Heart left ventricle (tissue), 13 donors: Measurements from ENCODE around the gene ZNF277.

Experiments
- CTCF ChIP-seq, 12 donors: fragments of 200-600 bp; sonication (generic) in 4 of 12; IDR thresholded peaks; one replicate each; pipeline versions ENCODE4 v1.5.0 to v1.8.0; 2018 to 2022; ENCODE audit warnings: antibody characterized with exemption in 12 of 12, mild to moderate bottlenecking in 5 of 12
- POLR2A ChIP-seq, 2 donors: fragments of 450-650 bp; IDR thresholded peaks; one replicate each; pipeline ENCODE4 v1.6.1; 2017; ENCODE audit warnings: antibody characterized with exemption in 2 of 2, mild to moderate bottlenecking in 2 of 2, moderate library complexity in 2 of 2
- donor health status: ischemic (EF 13 %, LVEDD 7.1; RV severe dilation, severe dysfunction).
- donor health status: DM: no; HTN: yes; CAD: no.
- donor health status: DM: no; HTN: no; CAD: no.
- donor health status: ischemic (EF 25% LVEDD 6.9; RV normal size, moderate dysfunction).
- donor health status: ischemic (EF 25% LVEDD 5.7; RV mildly dilated, moderate dysfunction).
- donor health status: ischemic (EF 35%, LVEDD 5.7; RV mildly dilated, moderate dysfunction).
- donor health status: nonischemic (EF 11% LVEDD 7.7; RV severe dilation, severe dysfunction).
- donor health status: DM: yes; HTN: yes; CAD: no.
- donor health status: PGD.
- donor health status: ischemic (EF 29% LVEDD 5.4; RV normal size, mild dysfunction).
- donor health status: nonischemic (EF 23%, LVEDD 6.1; RV moderate dilation, normal function).

DNA sequence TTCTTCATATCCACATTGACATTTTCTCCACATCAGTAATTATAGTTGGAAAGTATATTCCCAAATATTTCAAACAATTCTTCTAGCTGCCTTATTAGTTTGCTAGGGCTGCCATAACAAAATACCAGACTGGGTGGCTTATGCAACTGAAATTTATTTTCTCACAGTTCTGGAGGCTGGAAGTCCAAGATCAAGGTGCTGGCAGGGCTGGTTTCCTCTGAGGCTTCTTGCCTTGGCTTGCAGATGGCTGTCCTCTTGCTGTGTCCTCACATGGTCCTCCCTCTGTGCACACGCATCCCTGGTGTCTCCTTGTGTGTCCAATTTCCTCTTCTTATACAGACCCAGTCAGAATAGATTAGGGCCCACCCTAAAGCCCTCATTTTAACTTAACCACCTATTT is 34.8 kb upstream of the ZNF277 start:
- TF ChIP-seq CTCF (IDR thresholded peaks at IDR 0.05) (no peak), POLR2A (IDR thresholded peaks at IDR 0.05) (no peak)
